IPS-18a (cell line): Measurements from ENCODE around the gene TRAPPC11.

ENCODE experiments used
- H3K27ac ChIP-seq: one replicate; pipeline ENCODE4 v1.5.1; 2013; ENCODE audit warnings: low read length
- H3K27me3 ChIP-seq: one replicate; pipeline ENCODE4 v1.6.1; 2013; ENCODE audit warnings: mild to moderate bottlenecking, low read length; ENCODE audit not compliant: control insufficient read depth, insufficient read depth
- H3K36me3 ChIP-seq: one replicate; pipeline ENCODE4 v1.6.1; 2013; ENCODE audit warnings: low read depth, low read length; ENCODE audit not compliant: control insufficient read depth
- H3K4me1 ChIP-seq: one replicate; pipeline ENCODE4 v1.6.1; 2013; ENCODE audit warnings: low read depth, low read length; ENCODE audit not compliant: control insufficient read depth
- H3K4me3 ChIP-seq: one replicate; pipeline ENCODE4 v1.5.1; 2013; ENCODE audit warnings: low read length
- H3K9ac ChIP-seq: one replicate; pipeline ENCODE4 v1.6.1; 2013; ENCODE audit warnings: mild to moderate bottlenecking, low read length, moderate library complexity
- H3K9me3 ChIP-seq: one replicate; pipeline ENCODE4 v1.6.1; 2013; ENCODE audit warnings: low read depth, low read length; ENCODE audit not compliant: control insufficient read depth

TRAPPC11 gene

DNA sequence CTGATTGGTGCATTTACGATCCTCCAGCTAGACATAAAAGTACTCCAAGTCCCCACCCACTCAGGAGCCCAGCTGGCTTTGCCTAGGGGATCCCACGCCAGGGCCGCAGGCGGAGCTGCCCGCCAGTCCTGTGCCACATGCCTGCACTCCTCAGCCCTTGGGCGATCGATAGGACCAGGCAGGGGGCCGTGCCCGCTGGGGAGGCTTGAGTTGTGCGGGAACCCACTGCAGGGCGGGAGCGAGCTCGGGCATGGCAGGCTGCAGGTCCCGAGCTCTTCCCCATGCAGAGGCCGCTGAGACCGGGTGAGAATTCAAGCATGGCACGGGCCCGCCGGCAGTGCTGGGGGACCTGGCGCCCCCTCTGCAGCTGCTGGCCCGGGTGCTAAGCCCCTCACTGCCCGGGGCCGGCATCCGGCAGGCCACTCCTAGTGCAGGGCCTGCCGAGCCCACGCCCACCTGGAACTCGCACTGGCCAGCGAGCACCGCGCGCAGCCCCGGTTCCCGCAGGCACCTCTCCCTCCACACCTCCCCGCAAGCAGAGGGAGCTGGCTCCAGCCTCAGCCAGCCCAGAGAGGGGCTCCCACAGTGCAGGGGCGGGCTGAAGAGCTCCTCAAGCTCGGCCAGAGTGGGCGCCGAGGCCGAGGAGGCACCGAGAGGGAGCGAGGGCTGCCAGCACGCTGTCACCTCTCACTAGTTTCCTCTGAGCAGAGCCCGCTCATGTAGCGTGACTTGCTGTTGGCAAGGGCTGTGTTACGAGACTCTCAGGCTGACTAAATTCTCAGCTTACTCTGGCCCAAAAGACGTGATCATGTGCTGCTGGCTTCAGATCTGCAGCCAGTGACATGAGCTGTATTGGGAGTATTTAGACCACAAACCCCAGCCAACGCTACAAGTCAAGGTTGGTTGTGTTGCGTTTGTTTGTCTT, 87.5 kb downstream of the TRAPPC11 start:
- Histone ChIP-seq H3K36me3 (no peaks in the 10 kb centered on the region), H3K9ac (no peak overlapping the region), H3K9me3 (peaks cover 7% of the 10 kb centered on the region), H3K27me3 (no peaks in the 10 kb centered on the region), H3K4me1 (peaks cover 4% of the 10 kb centered on the region), H3K4me3 (no peak overlapping the region), H3K27ac (no peak overlapping the region)

DNA sequence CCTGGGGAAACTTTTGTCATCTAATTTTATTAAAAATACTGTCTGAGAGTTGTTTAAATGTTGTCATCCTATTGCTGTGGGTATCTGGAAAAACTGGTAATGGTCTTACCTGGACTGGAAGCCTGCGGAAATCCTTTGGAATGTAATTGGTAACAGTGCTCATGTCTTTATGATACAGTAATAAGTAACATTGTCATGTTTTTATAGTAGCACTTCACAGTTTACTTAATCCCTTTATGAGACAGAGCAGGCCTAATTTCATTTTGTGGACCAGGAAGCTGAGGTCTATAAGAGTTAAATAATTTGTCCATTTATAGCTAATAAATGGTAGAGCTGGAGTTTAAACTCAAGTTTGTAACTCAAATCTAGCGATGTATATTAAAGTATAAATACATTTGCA, 88.3 kb downstream of the TRAPPC11 start:
- Histone ChIP-seq H3K27ac (no peak overlapping the region), H3K36me3 (no peaks in the 10 kb centered on the region), H3K9me3 (peaks cover 8% of the 10 kb centered on the region), H3K27me3 (no peaks in the 10 kb centered on the region), H3K4me3 (no peak overlapping the region), H3K4me1 (peaks cover 4% of the 10 kb centered on the region), H3K9ac (no peak overlapping the region)

- peaks cover 8% of the 10 kb centered on the region for H3K9me3 ChIP-seq
- H3K4me3 ChIP-seq, result no peak overlapping the region
- no peak overlapping the region for H3K27ac ChIP-seq
- no peaks in the 10 kb centered on the region for H3K27me3 ChIP-seq
- peaks cover 4% of the 10 kb centered on the region for H3K4me1 ChIP-seq
- H3K36me3 ChIP-seq, result no peaks in the 10 kb centered on the region
- no peak overlapping the region for H3K9ac ChIP-seq
Measured at GRCh38 chr4:183747931-183748670, 89.0 kb downstream of the TRAPPC11 start.

DNA sequence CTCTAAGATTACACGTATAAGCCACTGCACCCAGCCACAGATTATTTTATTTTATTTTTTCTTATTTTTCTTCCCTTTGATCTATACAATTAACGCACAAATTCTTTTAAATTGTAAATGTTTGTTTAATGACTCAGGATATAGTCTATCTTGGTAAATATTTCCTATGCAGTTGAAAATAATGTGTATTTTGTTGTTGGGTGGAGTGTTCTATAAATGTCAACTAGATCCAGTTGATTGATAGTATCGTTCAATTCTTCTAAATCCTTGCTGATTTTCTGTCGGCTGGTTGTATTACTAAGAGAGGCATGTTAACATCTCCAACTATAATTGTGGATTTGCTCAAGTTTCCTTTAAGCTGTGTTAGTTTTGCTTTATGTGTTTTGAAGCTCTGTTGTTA, 92.0 kb downstream of the TRAPPC11 start:
- Histone ChIP-seq H3K36me3 (no peaks in the 10 kb centered on the region), H3K9me3 (peaks cover 8% of the 10 kb centered on the region), H3K4me1 (peaks cover 4% of the 10 kb centered on the region), H3K4me3 (no peak overlapping the region), H3K9ac (no peak overlapping the region), H3K27ac (no peak overlapping the region), H3K27me3 (no peaks in the 10 kb centered on the region)

- no peaks in the 10 kb centered on the region for H3K36me3 ChIP-seq
- no peak overlapping the region for H3K9ac ChIP-seq
- H3K4me1 ChIP-seq, result no peaks in the 10 kb centered on the region
- H3K4me3 ChIP-seq, result no peak overlapping the region
- no peak overlapping the region for H3K27ac ChIP-seq
- peaks cover 4% of the 10 kb centered on the region for H3K9me3 ChIP-seq
- no peaks in the 10 kb centered on the region for H3K27me3 ChIP-seq
Measured at GRCh38 chr4:183755596-183755995, 96.5 kb downstream of the TRAPPC11 start.

DNA sequence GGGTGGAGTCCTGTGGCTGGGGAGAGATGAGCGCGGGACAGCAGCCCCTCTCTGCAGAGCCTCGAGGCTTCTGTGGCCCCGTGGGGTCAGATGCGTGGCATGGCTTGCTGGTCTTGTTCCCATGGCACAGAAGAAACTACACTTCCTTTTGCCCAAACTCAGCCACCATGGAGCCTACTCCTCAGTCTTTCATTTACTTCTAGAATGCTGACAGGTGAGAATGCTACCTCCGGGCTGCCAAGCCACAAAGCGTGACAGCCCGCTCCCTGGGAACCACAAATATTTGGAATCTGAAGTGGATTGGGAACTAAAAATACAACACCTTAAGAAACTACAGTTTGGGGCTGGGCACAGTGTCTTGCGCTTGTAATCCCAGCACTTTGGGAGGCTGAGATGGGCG, 98.0 kb downstream of the TRAPPC11 start:
- Histone ChIP-seq H3K9ac (no peak overlapping the region), H3K9me3 (no peaks in the 10 kb centered on the region), H3K27me3 (no peaks in the 10 kb centered on the region), H3K4me3 (no peak overlapping the region), H3K27ac (no peak overlapping the region), H3K4me1 (no peaks in the 10 kb centered on the region), H3K36me3 (no peaks in the 10 kb centered on the region)

DNA sequence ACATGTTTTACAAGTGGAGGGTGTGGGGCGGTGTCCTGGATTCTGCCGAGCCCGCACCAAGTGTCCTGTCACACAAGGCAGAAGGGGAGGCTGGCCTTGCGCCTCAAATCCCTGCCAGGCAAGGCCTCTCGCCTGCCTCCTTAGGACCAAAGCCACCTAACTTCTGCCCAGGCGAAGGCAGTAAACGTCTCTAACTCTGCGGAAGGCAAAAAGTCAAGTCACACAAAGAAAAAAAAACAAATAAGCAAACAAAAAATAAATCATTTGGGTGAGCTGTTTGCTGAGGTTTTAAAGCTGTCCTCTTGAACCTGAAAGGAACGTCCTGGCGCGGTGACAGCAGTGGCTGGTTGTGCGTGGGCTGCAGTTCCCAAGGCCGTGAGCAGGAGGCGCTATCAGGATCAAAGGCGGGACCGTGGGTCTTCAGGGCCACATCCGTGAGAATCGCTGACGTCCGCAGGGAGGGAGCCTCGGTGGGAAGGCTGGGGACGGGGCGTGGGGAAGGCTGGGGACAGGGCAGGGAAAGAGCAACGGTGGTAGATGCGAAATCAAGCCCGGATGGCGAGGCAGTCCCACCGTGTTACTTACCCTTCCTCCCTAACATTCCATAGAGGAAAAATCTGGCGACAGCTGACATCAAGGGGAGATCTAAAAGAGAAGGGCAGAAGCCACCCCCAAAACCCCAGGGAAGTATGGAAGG, 99.1 kb downstream of the TRAPPC11 start:
- Histone ChIP-seq H3K4me3 (peak overlapping the region; percentile 39), H3K36me3 (no peaks in the 10 kb centered on the region), H3K9me3 (no peaks in the 10 kb centered on the region), H3K4me1 (no peaks in the 10 kb centered on the region), H3K27ac (no peak overlapping the region), H3K9ac (no peak overlapping the region), H3K27me3 (no peaks in the 10 kb centered on the region)

GRCh38 chr4:183758758-183759447, 99.8 kb downstream of the TRAPPC11 start:
- Histone ChIP-seq H3K4me3 (peak overlapping the region; percentile 39), H3K9ac (no peak overlapping the region), H3K27ac (no peak overlapping the region), H3K9me3 (no peaks in the 10 kb centered on the region), H3K36me3 (no peaks in the 10 kb centered on the region), H3K27me3 (no peaks in the 10 kb centered on the region), H3K4me1 (no peaks in the 10 kb centered on the region)

GRCh38 chr4:183760326-183760725, 101.2 kb downstream of the TRAPPC11 start:
- Histone ChIP-seq H3K9me3 (no peaks in the 10 kb centered on the region), H3K4me1 (no peaks in the 10 kb centered on the region), H3K27me3 (no peaks in the 10 kb centered on the region), H3K4me3 (no peak overlapping the region), H3K36me3 (no peaks in the 10 kb centered on the region), H3K9ac (no peak overlapping the region), H3K27ac (no peak overlapping the region)
